Osteoblast (primary cell): ENCODE results near the gene CLDN19. TPM values are rescaled to one million over a fixed set of nuclear protein-coding genes. Genes with fewer than 3 reads are reported as not detected.
"Not testable (repeated sequence)": the region's sequence is repeated elsewhere in the genome, so short reads cannot be mapped to it uniquely, and the experiment has no call there.

Experiments used
- DNase-seq: peaks from one replicate; pipeline ENCODE4 v3.0.0; 2011; ENCODE audit warnings: low spot score, mixed read lengths; ENCODE audit not compliant: insufficient read length; ENCODE audit errors: missing footprints
- H2AFZ ChIP-seq: 2 replicates; pipeline ENCODE4 v1.6.0; 2011; ENCODE audit warnings: mild to moderate bottlenecking, low read length
- H3K27ac ChIP-seq: 2 replicates; pipeline ENCODE4 v1.5.1; 2011; ENCODE audit warnings: mild to moderate bottlenecking, low read depth, low read length, moderate library complexity
- H3K27me3 ChIP-seq: 2 replicates; pipeline ENCODE4 v1.6.0; 2012; ENCODE audit warnings: mild to moderate bottlenecking, control low read depth, inconsistent platforms, low read length, moderate library complexity; ENCODE audit not compliant: insufficient read depth
- H3K36me3 ChIP-seq: 2 replicates; pipeline ENCODE4 v1.5.1; 2011; ENCODE audit warnings: mild to moderate bottlenecking, low read length, control low read depth, moderate library complexity; ENCODE audit not compliant: insufficient read depth
- H3K4me1 ChIP-seq: 2 replicates; pipeline ENCODE4 v1.5.1; 2011; ENCODE audit warnings: mild to moderate bottlenecking, low read length, control low read depth, moderate library complexity; ENCODE audit not compliant: insufficient read depth
- H3K4me2 ChIP-seq: 2 replicates; pipeline ENCODE4 v1.6.0; 2011; ENCODE audit warnings: mild to moderate bottlenecking, low read length; ENCODE audit not compliant: insufficient read depth
- H3K4me3 ChIP-seq: fragments of 200-600 bp; sonication (generic); 3 replicates; pipeline ENCODE4 v1.5.1; 2012; ENCODE audit warnings: mild to moderate bottlenecking, low read length, inconsistent platforms; ENCODE audit not compliant: insufficient read depth
- H3K79me2 ChIP-seq: 2 replicates; pipeline ENCODE4 v1.6.0; 2012; ENCODE audit warnings: mild to moderate bottlenecking, low read length, control low read depth, inconsistent platforms; ENCODE audit not compliant: insufficient read depth
- H3K9me3 ChIP-seq: 2 replicates; pipeline ENCODE4 v1.5.1; 2011; ENCODE audit warnings: low read depth, low read length, control low read depth
- H4K20me1 ChIP-seq: 2 replicates; pipeline ENCODE4 v1.6.0; 2012; ENCODE audit warnings: mild to moderate bottlenecking, low read length, control low read depth; ENCODE audit not compliant: insufficient read depth
- total RNA-seq: library from RNA; depleted of rRNA; stranded (reverse); fragments of >200 nt; gene quantifications from 2 replicates; pipeline ENCODE4 v1.2.3, GENCODE V29; 2012
- TF ChIP-seq, protein P1 (sequence below): IDR thresholded peaks from 2 replicates; pipeline ENCODE4 v1.5.1; 2011; ENCODE audit warnings: mild to moderate bottlenecking, low read depth, low read length, moderate library complexity; ENCODE audit errors: extremely low read depth

CLDN19 gene
- total RNA-seq, 1 donor = not detected

DNA sequence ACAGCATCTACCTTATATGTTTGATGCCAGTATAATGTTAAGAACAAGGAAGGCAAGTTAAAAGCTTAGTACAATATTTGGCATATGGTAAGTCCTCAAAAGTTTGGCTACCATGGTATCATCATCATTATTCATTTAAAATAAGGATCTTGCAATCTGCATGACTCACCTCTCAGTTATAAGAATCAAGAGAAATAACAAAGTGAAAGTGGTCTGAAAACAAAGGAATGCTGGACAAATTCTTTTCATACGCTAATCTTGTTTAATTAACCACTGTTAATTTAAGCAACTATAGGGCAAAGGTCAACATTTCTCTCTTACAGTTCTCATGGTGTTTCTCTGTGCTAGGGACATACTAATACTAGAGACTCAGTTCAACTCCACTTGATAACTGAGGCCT is 13.0 kb upstream of the CLDN19 start:
- peak overlapping the region; percentile 71 for H3K4me2 ChIP-seq
- peaks cover 30% of the 10 kb centered on the region for H4K20me1 ChIP-seq
- no peaks in the 10 kb centered on the region for H3K9me3 ChIP-seq
- H3K4me1 ChIP-seq = peaks cover 12% of the 10 kb centered on the region
- peaks cover 5% of the 10 kb centered on the region for H3K79me2 ChIP-seq
- H2AFZ ChIP-seq = no peak overlapping the region
- peak overlapping the region; percentile 77 for H3K27ac ChIP-seq
- peak; percentile 95 for DNase-seq
- H3K27me3 ChIP-seq = no peaks in the 10 kb centered on the region
- peaks cover 79% of the 10 kb centered on the region for H3K36me3 ChIP-seq
- H3K4me3 ChIP-seq = no peak overlapping the region
- TF ChIP-seq, protein P1, sequence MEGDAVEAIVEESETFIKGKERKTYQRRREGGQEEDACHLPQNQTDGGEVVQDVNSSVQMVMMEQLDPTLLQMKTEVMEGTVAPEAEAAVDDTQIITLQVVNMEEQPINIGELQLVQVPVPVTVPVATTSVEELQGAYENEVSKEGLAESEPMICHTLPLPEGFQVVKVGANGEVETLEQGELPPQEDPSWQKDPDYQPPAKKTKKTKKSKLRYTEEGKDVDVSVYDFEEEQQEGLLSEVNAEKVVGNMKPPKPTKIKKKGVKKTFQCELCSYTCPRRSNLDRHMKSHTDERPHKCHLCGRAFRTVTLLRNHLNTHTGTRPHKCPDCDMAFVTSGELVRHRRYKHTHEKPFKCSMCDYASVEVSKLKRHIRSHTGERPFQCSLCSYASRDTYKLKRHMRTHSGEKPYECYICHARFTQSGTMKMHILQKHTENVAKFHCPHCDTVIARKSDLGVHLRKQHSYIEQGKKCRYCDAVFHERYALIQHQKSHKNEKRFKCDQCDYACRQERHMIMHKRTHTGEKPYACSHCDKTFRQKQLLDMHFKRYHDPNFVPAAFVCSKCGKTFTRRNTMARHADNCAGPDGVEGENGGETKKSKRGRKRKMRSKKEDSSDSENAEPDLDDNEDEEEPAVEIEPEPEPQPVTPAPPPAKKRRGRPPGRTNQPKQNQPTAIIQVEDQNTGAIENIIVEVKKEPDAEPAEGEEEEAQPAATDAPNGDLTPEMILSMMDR = no peak

DNA sequence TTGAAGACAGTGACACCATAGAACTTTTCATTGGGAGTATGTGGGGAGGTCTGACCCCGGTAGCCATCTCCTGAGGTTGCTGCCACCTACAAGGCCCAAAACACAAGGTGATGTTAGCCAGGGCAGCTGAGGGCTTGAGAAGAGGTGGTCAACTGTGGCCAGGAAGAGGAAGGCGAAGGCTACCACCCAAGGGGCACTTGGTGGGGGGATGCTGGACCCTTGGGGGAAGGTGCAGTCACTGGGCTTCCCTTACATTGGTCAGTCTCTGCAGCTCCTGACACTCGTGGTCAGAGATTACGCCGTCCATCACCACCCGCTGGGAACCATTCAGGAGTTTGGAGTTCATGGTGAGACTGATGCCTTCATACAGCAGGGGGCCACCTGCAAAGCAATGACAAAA is 12.2 kb upstream of the CLDN19 start:
- no peak overlapping the region for H3K4me3 ChIP-seq
- H3K79me2 ChIP-seq = peaks cover 3% of the 10 kb centered on the region
- no peaks in the 10 kb centered on the region for H3K27me3 ChIP-seq
- no peak overlapping the region for H2AFZ ChIP-seq
- peaks cover 12% of the 10 kb centered on the region for H3K4me1 ChIP-seq
- peak; percentile 34 for DNase-seq
- no peak overlapping the region for H3K4me2 ChIP-seq
- peak overlapping the region; percentile 77 for H3K27ac ChIP-seq
- peaks cover 29% of the 10 kb centered on the region for H4K20me1 ChIP-seq
- H3K36me3 ChIP-seq = peaks cover 79% of the 10 kb centered on the region
- TF ChIP-seq, protein P1 = no peak
- H3K9me3 ChIP-seq = no peaks in the 10 kb centered on the region

DNA sequence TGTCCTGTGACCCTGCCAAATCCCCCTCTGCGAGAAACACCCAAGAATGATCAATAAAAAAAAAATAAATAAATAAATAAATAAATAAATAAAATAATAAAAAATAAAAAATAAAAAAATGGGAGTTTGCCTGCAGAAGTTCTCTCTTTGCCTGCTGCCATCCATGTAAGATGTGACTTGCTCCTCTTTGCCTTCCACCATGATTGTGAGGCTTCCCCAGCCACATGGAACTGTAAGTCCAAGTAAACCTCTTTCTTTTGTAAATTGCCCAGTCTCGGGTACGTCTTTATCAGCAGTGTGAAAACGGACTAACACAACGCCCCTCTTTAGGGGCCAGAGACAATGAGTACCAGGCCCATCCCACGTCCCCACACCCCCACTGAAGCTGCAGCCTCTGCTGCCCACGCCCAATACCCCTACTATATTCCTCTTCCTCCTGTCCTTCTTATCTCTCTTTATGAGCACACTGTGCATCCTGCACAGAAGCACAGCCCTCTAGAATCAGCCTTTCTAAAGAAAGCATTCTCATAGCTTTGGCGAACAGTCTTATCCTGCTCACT is 11.6 kb upstream of the CLDN19 start:
- Histone ChIP-seq H3K27ac (peak overlapping the region; percentile 77), H3K4me1 (peaks cover 12% of the 10 kb centered on the region), H3K36me3 (peaks cover 79% of the 10 kb centered on the region), H4K20me1 (peaks cover 27% of the 10 kb centered on the region)
- not testable (repeated sequence) for H3K79me2 ChIP-seq, H3K4me2 ChIP-seq, DNase-seq, H2AFZ ChIP-seq, H3K4me3 ChIP-seq, H3K9me3 ChIP-seq, H3K27me3 ChIP-seq

DNA sequence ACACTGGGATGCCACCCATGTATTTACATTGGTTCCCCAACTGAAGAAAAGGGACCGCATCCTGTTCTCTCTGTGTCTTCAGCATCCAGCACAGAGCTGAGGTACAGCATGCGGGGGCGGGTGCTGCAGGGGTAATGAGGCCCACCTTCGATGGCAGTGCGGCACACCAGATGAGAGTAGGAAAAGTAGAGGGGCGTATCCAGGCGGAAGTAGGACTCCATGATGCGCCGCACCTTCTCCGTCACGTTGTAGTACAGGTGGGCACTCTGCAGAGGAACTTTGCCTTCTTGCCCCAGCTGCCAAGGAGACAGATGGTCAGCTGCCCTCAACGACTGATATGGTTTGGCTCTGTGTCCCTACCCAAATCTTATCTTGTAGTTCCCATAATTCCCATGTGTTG is 10.0 kb upstream of the CLDN19 start:
- DNase-seq = no peak
- TF ChIP-seq, protein P1 = no peak
- Histone ChIP-seq H4K20me1 (peaks cover 24% of the 10 kb centered on the region), H3K9me3 (no peaks in the 10 kb centered on the region), H3K27ac (no peak overlapping the region), H2AFZ (no peak overlapping the region), H3K27me3 (no peaks in the 10 kb centered on the region), H3K4me3 (no peak overlapping the region), H3K79me2 (no peaks in the 10 kb centered on the region), H3K4me2 (no peak overlapping the region), H3K36me3 (peaks cover 75% of the 10 kb centered on the region), H3K4me1 (peaks cover 12% of the 10 kb centered on the region)
